Left hindlimb (tissue), 1 donor: ENCODE data around the gene LMBR1.
"Not testable (repeated sequence)": the region's sequence is repeated elsewhere in the genome, so short reads cannot be mapped to it uniquely, and the experiment has no call there.

ENCODE experiments used
- DNase-seq: peaks from one replicate; pipeline ENCODE4 v3.0.0-alpha.2; 2018

Gene LMBR1

GRCh38 chr7:156843582-156843981 lies 49.4 kb downstream of the LMBR1 start:
- DNase-seq = not testable (repeated sequence)

DNA sequence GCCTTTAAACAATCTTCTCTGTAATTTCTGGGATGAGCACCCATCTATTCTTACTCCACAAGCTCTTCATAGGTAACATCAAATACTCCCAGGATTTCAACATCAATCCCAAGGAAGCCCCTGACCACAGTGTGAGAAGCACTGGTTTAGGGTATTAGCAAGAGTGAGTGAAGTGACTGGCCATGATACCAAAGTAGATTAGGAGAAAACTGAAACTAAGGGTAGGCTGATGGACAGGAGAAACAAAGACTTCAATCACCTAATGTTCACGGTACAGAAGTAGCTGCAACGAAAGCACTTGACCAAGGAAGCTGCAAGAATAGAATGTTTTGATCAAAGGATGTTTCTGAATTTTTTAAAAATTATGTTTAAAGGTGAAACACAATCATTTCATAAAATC lies 49.8 kb downstream of the LMBR1 start:
- no peak for DNase-seq

- DNase-seq = no peak
These were observed 50.2 kb downstream of the LMBR1 start for GRCh38 chr7:156842740-156843140.

GRCh38 chr7:156842317-156842716 lies 50.7 kb downstream of the LMBR1 start:
- no peak for DNase-seq

DNA sequence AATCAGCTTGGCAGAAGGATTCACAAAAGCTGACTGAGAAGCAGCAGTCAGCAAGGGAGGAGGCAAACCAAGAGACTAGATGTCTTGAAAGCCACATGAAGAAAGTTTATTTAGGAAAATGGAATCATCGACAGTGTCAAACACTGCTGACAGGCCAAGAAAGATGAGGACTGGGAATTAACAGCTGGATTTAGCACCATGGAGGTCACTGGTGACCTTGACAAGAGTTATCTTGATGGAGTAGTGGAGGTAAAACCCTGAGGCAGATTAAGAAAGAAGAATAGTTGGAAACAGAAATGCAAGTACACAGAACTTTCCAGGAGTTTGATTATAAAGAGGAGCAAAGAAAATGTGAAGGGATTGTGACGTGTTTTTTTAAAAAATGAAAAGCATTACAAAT lies 51.5 kb downstream of the LMBR1 start:
- DNase-seq = no peak

DNA sequence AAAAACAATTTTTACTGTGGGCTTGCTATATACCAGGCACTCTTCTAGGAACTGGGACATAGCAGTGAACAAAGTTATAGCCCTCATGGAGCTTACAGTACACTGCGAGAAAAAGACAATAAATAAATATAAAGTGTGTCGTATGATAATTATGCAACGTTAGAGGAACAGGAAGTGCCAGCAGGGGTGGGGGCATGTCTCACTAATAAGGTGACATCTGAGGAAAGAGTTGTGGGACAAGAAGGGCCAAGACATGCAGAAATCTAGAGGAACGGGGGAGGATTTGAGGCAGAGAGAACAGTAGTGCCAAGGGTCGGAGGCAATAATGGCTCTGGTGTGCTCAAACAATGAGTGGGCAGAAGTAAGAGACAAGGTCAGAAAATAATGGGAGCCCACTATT lies 52.8 kb downstream of the LMBR1 start:
- no peak for DNase-seq

GRCh38 chr7:156836443-156836842 lies 56.5 kb downstream of the LMBR1 start:
- no peak for DNase-seq

GRCh38 chr7:156834462-156834861 lies 58.5 kb downstream of the LMBR1 start:
- DNase-seq = no peak

- DNase-seq = no peak
These were observed 59.7 kb downstream of the LMBR1 start for GRCh38 chr7:156833312-156833711.

DNA sequence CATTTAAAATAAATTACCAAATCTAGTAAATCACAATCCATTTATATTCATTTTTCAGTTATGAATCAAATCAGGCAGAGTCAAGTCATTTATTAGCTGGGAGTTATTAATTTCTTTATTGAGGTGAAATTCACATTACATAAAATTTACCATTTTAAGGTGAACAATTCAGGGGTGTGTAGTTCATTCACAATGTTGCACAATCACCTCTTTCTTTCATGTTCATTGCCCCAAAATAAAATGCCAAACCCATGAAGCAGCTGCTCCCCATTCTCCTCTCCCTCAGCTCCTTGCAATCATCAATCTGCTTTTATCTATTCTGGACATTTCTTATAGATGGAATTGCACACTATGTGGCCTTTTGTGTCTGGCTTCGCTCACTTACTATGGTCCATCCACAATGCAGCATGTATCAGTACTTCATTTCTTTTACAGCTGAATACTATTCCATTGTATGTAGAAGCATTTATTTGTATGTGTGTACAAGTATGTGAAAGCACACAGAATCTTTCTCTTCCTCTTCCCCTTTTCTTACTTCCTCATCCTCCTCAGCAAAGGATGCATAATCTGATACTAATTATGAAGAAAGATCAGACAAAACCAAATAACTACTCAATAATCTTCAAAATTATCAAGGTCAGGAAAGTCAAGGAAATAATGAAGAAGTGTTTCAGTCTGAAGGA lies 60.6 kb downstream of the LMBR1 start:
- no peak for DNase-seq

DNA sequence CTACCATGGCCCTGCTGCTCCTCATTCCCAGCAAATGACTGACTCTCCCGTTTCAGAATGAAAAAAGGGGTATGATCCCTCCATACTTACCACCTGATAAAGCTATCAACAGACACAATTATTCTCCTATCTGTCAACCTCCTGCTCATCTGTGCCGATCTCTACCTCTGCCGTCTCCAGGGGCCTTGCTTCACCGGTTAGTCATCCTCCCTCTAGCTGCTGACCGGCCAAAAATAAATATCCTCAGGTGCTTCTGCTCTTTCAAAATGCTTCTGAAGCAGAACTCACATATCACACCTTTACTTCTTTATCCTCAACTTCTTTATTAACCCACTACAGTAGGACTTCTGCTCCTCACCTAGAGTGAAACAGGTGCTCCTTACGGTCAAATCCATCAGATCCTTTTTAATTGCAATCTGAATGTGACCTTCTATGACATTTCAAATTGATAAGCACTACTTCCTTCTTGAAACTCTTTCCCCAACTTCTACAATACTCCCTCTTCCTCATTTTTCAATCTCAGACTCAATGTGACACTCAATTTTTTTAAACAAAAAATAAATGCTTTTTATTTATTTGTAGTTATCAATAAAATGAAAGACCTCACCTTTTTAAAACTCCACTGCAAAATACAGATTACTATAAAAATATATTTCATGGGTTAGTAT lies 63.2 kb downstream of the LMBR1 start:
- DNase-seq = no peak

- no peak for DNase-seq
These were observed 65.3 kb downstream of the LMBR1 start for GRCh38 chr7:156827587-156828203.

GRCh38 chr7:156823435-156823834 lies 69.5 kb downstream of the LMBR1 start:
- no peak for DNase-seq

DNA sequence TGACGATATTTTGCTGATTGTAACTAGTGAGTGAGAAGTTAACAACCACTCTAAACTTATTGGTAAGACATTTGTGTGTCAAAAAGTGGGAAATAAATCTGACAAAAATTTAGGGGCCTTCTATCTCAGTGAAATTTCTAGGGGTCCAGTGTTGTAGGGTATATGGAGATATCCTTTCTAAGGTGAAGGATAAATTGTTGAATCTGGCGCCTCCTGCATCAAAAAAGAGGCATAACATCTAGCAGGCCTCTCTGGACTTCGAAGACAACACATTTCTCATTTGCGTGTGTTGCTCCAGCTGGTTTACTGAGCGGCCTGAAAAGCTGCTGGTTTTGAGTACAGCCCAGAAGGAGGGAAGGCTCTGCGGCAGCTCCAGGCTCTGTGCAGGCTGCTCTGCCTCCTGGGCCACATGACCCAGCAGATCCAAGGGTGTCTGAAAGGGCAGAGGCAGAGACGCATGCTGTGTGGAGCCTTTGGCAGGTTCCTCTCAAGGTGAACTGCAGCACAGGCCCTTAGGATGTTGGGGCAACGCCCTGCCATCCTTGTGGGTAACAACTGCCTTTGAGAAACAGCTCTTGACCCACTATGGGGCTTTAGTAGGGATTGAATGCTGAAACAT lies 72.4 kb downstream of the LMBR1 start:
- DNase-seq = no peak

DNA sequence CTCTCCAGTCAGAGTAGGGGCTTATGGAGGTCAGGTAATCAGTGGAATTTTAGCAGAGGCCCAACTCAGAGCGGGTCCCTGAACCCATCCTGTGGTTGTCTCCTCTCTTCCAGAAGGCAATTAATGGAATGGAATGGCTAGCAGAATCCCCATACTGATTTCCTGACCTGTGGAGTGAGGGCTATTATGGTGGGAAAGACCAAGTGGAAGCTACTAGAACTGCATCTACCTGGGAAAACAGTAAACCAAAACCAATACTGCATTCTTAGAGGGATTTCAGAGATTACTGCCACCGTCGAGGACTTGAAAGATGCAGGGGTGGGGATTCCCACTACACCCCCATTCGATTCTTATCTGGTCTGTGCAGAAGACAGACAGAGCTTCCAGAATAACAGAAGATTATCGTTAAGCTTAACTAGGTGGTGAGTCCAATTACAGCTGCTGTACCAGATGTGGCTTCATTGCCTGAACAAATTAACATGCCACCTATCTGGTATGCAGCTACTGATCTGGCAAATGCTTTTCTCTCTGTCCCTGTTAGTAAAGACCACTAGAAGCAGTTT lies 73.2 kb downstream of the LMBR1 start:
- no peak for DNase-seq

DNA sequence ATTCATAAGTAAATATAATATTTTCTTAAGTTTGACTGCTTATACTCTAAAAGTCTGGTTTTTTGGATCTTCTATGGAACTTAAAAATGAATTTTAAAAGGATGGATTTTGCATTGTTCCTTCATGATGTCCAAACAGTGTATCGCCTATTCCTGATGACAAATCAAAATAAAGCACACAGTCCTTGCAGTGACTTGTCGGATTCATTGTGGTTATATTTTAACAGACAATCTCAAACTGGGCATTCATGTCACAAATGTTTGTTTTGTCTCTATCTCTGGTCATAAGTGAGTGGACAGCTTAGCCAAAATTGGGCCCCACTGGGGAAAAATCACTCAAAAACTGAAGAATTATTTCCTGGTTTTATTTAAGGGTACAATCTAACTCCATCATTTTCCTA lies 74.8 kb downstream of the LMBR1 start:
- DNase-seq = no peak

DNA sequence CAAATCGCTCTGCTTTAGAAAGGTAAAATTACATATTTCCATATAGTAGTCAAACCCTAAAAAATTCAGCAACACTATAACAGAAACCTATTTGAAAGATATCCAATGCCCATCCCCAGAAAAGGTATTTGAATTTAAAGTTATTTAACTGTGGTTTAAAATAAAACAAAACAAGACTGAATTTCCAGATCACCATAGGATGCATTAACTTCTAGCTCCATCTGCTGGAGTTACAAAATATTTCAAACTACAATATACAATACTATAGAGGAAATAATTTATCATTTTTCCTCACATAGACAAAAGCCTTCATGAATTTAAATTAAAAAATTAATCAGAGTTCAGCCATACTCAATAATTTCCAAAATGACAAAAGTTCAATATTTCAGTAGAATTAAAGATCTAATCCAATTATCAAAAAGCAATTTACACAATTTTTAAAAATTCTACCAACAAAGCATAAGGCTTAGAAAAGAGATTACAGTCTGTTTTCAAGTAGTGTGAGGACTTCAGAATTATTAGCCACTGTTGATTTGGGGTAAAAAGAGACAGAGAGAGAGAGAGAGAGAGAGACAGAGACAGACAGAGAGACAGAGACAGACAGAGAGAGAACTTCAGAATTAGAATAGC lies 75.9 kb downstream of the LMBR1 start:
- DNase-seq = no peak

DNA sequence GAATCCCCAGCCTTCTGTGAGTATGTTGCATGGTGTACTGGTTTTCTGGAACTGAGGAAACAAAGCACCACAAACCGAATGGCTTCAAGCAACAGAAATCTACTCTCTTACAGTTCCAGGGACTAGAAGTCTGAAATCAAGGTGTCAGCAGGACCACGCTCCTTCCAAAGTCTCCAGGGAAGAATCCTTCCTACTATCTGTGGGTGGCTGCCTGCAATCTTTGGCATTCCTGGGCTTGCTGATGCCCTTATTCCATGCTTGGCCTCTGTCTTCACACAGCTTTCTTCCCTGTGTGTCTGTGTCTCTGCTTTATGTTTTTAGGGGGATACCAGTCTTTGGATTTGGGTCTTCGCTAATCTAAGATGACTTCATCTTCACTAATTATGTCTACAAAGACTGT lies 81.3 kb downstream of the LMBR1 start:
- no peak for DNase-seq

GRCh38 chr7:156803656-156804055 lies 89.3 kb downstream of the LMBR1 start:
- DNase-seq = not testable (repeated sequence)

DNA sequence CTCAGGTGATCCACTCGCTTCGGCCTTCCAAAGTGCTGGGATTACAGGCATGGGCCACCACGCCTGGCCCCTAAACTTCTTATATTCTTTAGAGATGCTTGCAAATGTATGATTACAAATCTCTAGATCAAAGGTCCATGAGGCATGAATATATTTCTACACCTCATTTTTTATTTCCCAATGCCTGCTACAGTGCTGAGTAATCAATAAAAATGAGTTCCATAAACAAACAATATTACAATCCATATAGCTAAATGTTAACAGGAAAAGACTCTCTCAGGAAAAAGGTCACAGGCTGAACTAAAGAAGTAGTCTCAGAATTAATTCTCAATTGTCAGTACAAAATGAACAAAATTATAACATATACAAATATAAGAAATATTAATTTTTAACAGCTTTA lies 90.8 kb downstream of the LMBR1 start:
- no peak for DNase-seq

GRCh38 chr7:156795415-156795814 lies 97.6 kb downstream of the LMBR1 start:
- no peak for DNase-seq

DNA sequence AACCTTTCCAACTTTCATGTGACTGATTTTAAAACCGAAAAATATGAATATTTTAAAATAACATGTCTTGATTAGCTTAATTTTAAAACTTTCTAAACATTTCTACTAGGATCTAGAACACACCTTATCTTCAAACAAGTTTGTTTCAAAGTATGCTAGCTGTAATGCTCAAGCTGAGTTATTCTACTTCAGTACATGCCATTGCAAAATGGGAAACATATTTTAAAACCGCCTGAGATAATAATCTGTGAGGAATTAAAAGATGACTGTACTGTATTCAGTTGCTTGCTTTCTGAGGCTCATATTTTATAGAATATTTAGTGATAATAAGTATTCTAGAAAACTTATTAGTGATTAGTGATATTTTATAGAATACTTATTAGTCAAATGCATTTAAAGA lies 99.6 kb downstream of the LMBR1 start:
- DNase-seq = no peak

- DNase-seq = no peak
These were observed 100.4 kb downstream of the LMBR1 start for GRCh38 chr7:156792611-156793010.
